NB4 (cell line): ENCODE results near the gene FURIN.

ENCODE experiments used
- CTCF ChIP-seq: IDR thresholded peaks from one replicate; pipeline ENCODE4 v1.5.1; 2012; ENCODE audit warnings: low read depth, low read length
- POLR2A ChIP-seq: IDR thresholded peaks from 2 replicates; pipeline ENCODE4 v1.6.1; 2011; ENCODE audit warnings: mild to moderate bottlenecking; ENCODE audit not compliant: insufficient read length; ENCODE audit errors: extremely low read depth

- TF ChIP-seq CTCF, result no peak
- TF ChIP-seq POLR2A, result no peak
These were observed 2.2 kb downstream of the FURIN start for GRCh38 chr15:90870354-90871138.
